Ascending aorta (tissue), 2 donors: ENCODE results near the gene CYBB. TPM values are rescaled to one million over a fixed set of nuclear protein-coding genes. Genes with fewer than 3 reads are reported as not detected.

Experiments used
- DNase-seq, 2 donors: peaks; one replicate each; pipeline ENCODE4 v3.0.0-alpha.2; 2019; ENCODE audit warnings: low spot score in 2 of 2
- H3K27ac ChIP-seq, 2 donors: fragments of 200-600 bp; sonication (generic); one replicate each; pipeline ENCODE4 v1.5.1; 2016 to 2017; ENCODE audit warnings: mild to moderate bottlenecking in 1 of 2
- H3K27me3 ChIP-seq: fragments of 200-600 bp; sonication (generic); one replicate; pipeline ENCODE4 v1.5.1; 2017
- H3K36me3 ChIP-seq, 2 donors: fragments of 200-600 bp; sonication (generic); one replicate each; pipeline ENCODE4 v1.5.1; 2016
- H3K4me1 ChIP-seq, 2 donors: fragments of 200-600 bp; sonication (generic); one replicate each; pipeline ENCODE4 v1.5.1; 2016 to 2017; ENCODE audit warnings: mild to moderate bottlenecking in 1 of 2
- H3K4me3 ChIP-seq, 2 donors: fragments of 200-600 bp; sonication (generic); one replicate each; pipeline ENCODE4 v1.5.1; 2016 to 2017; ENCODE audit warnings: mild to moderate bottlenecking in 1 of 2
- H3K9me3 ChIP-seq, 2 donors: fragments of 200-600 bp; sonication (generic); one replicate each; pipeline ENCODE4 v1.5.1; 2016
- intact Hi-C: fragments of 100-400 bp; cut with DNase I; formaldehyde crosslinking; loops from one replicate; pipeline ENCODE4 v1.15.1; 2023
- total RNA-seq: library from RNA; depleted of rRNA; stranded (reverse); fragments of >200 nt; gene quantifications from one replicate; pipeline ENCODE4 v1.1.0, GENCODE V29; 2016
- TF ChIP-seq, protein P1 (sequence below), 3 experiments: fragments of 200-600 bp in 2 of 3; fragments of 450-650 bp in 1 of 3; sonication (generic) in 2 of 3; IDR thresholded peaks; one replicate each; pipeline ENCODE4 v1.5.1; 2016 to 2019; ENCODE audit warnings: antibody characterized with exemption in 3 of 3, mild to moderate bottlenecking in 1 of 3, moderate library complexity in 1 of 3

Gene CYBB
- total RNA-seq, 1 donor from 2014 or later, result 19.7 TPM

DNA sequence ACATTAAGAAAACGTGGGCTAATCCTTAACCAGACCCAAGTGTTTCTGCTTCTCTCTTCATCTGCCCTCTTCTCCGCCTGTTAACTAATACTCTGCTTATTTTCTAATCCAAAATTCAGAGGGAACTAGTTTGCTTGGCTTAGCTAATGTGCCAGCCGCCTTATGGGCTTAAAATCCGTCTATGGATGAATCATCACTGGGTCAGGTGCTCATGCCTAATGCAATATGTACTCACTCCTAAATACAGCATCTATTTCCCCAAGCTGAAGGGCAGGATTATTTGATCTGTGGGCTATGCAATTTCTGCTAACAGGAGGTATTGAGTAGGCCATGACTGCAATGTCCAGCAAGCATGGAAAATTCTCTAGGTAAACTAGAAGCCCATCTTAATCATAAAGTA is 55.1 kb downstream of the CYBB start:
- TF ChIP-seq, protein P1, sequence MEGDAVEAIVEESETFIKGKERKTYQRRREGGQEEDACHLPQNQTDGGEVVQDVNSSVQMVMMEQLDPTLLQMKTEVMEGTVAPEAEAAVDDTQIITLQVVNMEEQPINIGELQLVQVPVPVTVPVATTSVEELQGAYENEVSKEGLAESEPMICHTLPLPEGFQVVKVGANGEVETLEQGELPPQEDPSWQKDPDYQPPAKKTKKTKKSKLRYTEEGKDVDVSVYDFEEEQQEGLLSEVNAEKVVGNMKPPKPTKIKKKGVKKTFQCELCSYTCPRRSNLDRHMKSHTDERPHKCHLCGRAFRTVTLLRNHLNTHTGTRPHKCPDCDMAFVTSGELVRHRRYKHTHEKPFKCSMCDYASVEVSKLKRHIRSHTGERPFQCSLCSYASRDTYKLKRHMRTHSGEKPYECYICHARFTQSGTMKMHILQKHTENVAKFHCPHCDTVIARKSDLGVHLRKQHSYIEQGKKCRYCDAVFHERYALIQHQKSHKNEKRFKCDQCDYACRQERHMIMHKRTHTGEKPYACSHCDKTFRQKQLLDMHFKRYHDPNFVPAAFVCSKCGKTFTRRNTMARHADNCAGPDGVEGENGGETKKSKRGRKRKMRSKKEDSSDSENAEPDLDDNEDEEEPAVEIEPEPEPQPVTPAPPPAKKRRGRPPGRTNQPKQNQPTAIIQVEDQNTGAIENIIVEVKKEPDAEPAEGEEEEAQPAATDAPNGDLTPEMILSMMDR (IDR thresholded peaks at IDR 0.05), result no peak
- Histone ChIP-seq H3K36me3 (peaks cover 0 to 4% of the 10 kb centered on the region in 2 donors), H3K27me3 (no peaks in the 10 kb centered on the region), H3K4me1 (no peaks in the 10 kb centered on the region), H3K4me3 (no peak overlapping the region), H3K27ac (no peak overlapping the region), H3K9me3 (no peaks in the 10 kb centered on the region)
- intact Hi-C loops, result no loop called here
- DNase-seq, result no peak

DNA sequence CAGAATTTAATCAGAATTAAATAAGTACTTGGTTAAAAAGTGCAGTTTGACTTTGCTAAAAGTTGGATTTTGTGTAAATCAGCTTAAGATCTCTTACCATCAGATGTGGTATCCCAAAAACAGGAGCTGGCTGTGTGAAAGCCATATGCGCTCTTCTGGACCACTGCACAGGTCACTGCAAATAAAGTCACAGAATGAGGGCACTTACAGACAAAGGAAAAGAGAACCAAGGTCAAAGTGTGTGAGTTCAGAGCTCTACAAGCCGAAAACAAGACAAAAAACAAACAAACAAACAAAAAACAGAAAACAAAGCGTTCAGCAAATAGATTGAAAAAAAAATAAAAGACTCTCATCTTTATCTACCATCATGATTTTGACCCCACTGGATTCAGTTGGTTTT is 61.1 kb downstream of the CYBB start:
- H3K27me3 ChIP-seq, result no peaks in the 10 kb centered on the region
- intact Hi-C loops, result loop anchor here (10.0 kb wide), 2 partner anchors 156 to 484 kb away; partner anchors contain the start of genes RPGR and XK
- H3K4me1 ChIP-seq, result no peaks in the 10 kb centered on the region
- peaks cover 0 to 4% of the 10 kb centered on the region in 2 donors for H3K36me3 ChIP-seq
- no peaks in the 10 kb centered on the region for H3K9me3 ChIP-seq
- DNase-seq, result no peak
- no peak overlapping the region for H3K27ac ChIP-seq
- TF ChIP-seq, protein P1 (IDR thresholded peaks at IDR 0.05), result no peak
- H3K4me3 ChIP-seq, result no peak overlapping the region

GRCh38 chrX:37844622-37845021 is 64.8 kb downstream of the CYBB start:
- intact Hi-C loops, result loop anchor here (10.0 kb wide), 2 partner anchors 160 to 480 kb away; partner anchors contain the start of genes RPGR and XK
- no peak for DNase-seq
- TF ChIP-seq, protein P1 (IDR thresholded peaks at IDR 0.05), result no peak

DNA sequence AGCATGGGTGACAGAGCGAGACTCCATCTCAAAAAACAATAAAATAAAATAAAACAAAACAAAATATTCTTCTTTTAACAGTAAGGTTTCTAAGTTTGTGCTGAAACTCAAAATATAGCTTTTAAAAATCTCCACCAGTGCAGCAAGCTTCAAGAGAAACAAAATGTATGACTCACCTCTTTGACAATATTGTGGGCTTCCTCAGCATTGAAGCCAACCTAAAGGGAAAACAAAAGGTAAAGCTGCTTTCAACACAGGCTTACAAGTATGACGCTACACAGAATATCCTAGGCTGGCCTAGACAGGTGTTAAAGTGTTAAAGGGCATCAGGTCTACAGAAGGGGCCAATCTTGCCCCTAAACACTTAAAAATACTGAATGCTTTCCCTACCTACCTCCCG is 66.3 kb downstream of the CYBB start:
- TF ChIP-seq, protein P1 (IDR thresholded peaks at IDR 0.05), result no peak
- Histone ChIP-seq H3K4me1 (no peaks in the 10 kb centered on the region), H3K4me3 (peak overlapping the region; percentile 51 to 88), H3K36me3 (no peaks in the 10 kb centered on the region), H3K27me3 (no peaks in the 10 kb centered on the region), H3K9me3 (no peaks in the 10 kb centered on the region), H3K27ac (peak overlapping the region; percentile 88 to 89)
- intact Hi-C loops, result loop anchor here (10.0 kb wide), 2 partner anchors 161 to 479 kb away; partner anchors contain the start of genes RPGR and XK
- DNase-seq, result no peak

More at GRCh38 chrX:37844622-37845021, 64.8 kb downstream of the CYBB start:
- no peaks in the 10 kb centered on the region for H3K27me3 ChIP-seq
- no peak overlapping the region for H3K4me3 ChIP-seq
- no peaks in the 10 kb centered on the region for H3K9me3 ChIP-seq
- H3K4me1 ChIP-seq, result no peaks in the 10 kb centered on the region
- no peak overlapping the region for H3K27ac ChIP-seq
- H3K36me3 ChIP-seq, result no peaks in the 10 kb centered on the region

DNA sequence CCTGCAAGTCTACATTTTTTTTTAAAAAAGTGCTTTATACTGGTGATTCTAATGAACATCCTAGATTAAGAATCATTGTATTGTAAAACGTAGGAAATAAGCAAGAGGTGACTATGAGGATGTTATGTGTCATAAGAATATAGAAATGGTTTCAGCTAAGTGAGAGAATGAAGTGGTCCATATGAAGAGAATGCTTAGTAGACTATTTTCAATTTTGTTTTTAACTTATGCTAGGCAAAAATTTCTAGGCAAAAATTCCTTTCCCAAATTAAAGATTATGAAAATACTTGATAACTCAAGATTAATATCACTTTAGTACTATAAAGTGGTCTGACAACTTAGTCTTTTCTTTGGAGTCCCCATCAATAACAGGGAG is 66.7 kb downstream of the CYBB start:
- Histone ChIP-seq H3K4me3 (peak overlapping the region; percentile 51 to 88), H3K36me3 (no peaks in the 10 kb centered on the region), H3K4me1 (no peaks in the 10 kb centered on the region), H3K27ac (peak overlapping the region; percentile 88 to 89), H3K9me3 (no peaks in the 10 kb centered on the region), H3K27me3 (no peaks in the 10 kb centered on the region)
- intact Hi-C loops, result loop anchor here (10.0 kb wide), 2 partner anchors 162 to 478 kb away; partner anchors contain the start of genes RPGR and XK
- DNase-seq, result no peak
- TF ChIP-seq, protein P1 (IDR thresholded peaks at IDR 0.05), result no peak
